Neuronal stem cell (in vitro differentiated cells): ENCODE results near the gene MEG3.

Experiments
- DNase-seq: peaks from one replicate; pipeline ENCODE4 v3.0.0-alpha.2; 2013; ENCODE audit warnings: low spot score
- H2AFZ ChIP-seq: one replicate; pipeline ENCODE4 v1.6.1; 2013; ENCODE audit warnings: mild to moderate bottlenecking, low read length, inconsistent platforms
- H2AK5ac ChIP-seq: 2 replicates; pipeline ENCODE4 v1.6.1; 2013; ENCODE audit warnings: low read depth, mild to moderate bottlenecking, inconsistent platforms, low read length, moderate library complexity, mixed read lengths
- H2BK120ac ChIP-seq: 2 replicates; pipeline ENCODE4 v1.6.1; 2013; ENCODE audit warnings: low read depth, mild to moderate bottlenecking, inconsistent platforms, low read length, moderate library complexity, mixed read lengths
- H2BK12ac ChIP-seq: one replicate; pipeline ENCODE4 v1.6.1; 2013; ENCODE audit warnings: low read length, inconsistent platforms
- H2BK15ac ChIP-seq: 2 replicates; pipeline ENCODE4 v1.6.1; 2013; ENCODE audit warnings: mild to moderate bottlenecking, low read length, inconsistent platforms, mixed read lengths
- H2BK5ac ChIP-seq: one replicate; pipeline ENCODE4 v1.6.1; 2013; ENCODE audit warnings: inconsistent platforms, mild to moderate bottlenecking, low read length, moderate library complexity
- H3K14ac ChIP-seq: one replicate; pipeline ENCODE4 v1.6.1; 2013; ENCODE audit warnings: low read length, inconsistent platforms
- H3K18ac ChIP-seq: 2 replicates; pipeline ENCODE4 v1.6.1; 2013; ENCODE audit warnings: low read length, inconsistent platforms
- H3K23ac ChIP-seq: 2 replicates; pipeline ENCODE4 v1.6.1; 2013; ENCODE audit warnings: low read depth, mild to moderate bottlenecking, mixed read lengths, low read length, inconsistent platforms; ENCODE audit not compliant: poor library complexity
- H3K27ac ChIP-seq: replicated peaks from 3 replicates; pipeline ENCODE4 v1.5.1; 2013; ENCODE audit warnings: low read length, inconsistent platforms
- H3K27me3 ChIP-seq, 3 experiments: 2 replicates each; pipeline ENCODE4 v1.6.1; 2013; ENCODE audit warnings: low read length in 3 of 3, mild to moderate bottlenecking in 2 of 3, inconsistent platforms in 1 of 3, low read depth in 1 of 3, mixed read lengths in 1 of 3, moderate library complexity in 1 of 3; ENCODE audit not compliant: control insufficient read depth in 3 of 3, insufficient read depth in 3 of 3
- H3K36me3 ChIP-seq, 2 donors: replicated peaks in 1 of 2; 2 replicates each; pipeline ENCODE4 v1.6.1; 2013; ENCODE audit warnings: low read length in 2 of 2; ENCODE audit not compliant: control insufficient read depth in 2 of 2, insufficient read depth in 2 of 2
- H3K4ac ChIP-seq: 2 replicates; pipeline ENCODE4 v1.6.1; 2013; ENCODE audit warnings: inconsistent platforms, mild to moderate bottlenecking, low read length, moderate library complexity
- H3K4me1 ChIP-seq, 2 donors: 1 replicate in 1 of 2; 2 replicates in 1 of 2; pipeline ENCODE4 v1.6.1; 2013; ENCODE audit warnings: low read length in 2 of 2, low read depth in 1 of 2; ENCODE audit not compliant: control insufficient read depth in 2 of 2, insufficient read depth in 1 of 2
- H3K4me2 ChIP-seq: one replicate; pipeline ENCODE4 v1.6.1; 2013; ENCODE audit warnings: mild to moderate bottlenecking, low read length, inconsistent platforms; ENCODE audit not compliant: insufficient read depth, poor library complexity, severe bottlenecking
- H3K4me3 ChIP-seq, 2 donors: 2 replicates each; pipeline ENCODE4 v1.5.1; 2013; ENCODE audit warnings: low read length in 2 of 2, mild to moderate bottlenecking in 2 of 2, inconsistent platforms in 1 of 2, moderate library complexity in 1 of 2
- H3K79me1 ChIP-seq: one replicate; pipeline ENCODE4 v1.6.1; 2013; ENCODE audit warnings: low read depth, mild to moderate bottlenecking, inconsistent platforms, low read length, moderate library complexity
- H3K9ac ChIP-seq: one replicate; pipeline ENCODE4 v1.6.1; 2013; ENCODE audit warnings: mild to moderate bottlenecking, low read depth, low read length, inconsistent platforms; ENCODE audit not compliant: poor library complexity
- H3K9me3 ChIP-seq, 2 donors: replicated peaks in 1 of 2; 2 replicates each; pipeline versions ENCODE3 to v1.6.1; 2013; ENCODE audit warnings: low read length in 2 of 2, mild to moderate bottlenecking in 2 of 2, inconsistent platforms in 1 of 2, low read depth in 1 of 2, mixed read lengths in 1 of 2, moderate library complexity in 1 of 2; ENCODE audit not compliant: control insufficient read depth in 2 of 2, insufficient read depth in 1 of 2
- H4K8ac ChIP-seq: one replicate; pipeline ENCODE4 v1.6.1; 2013; ENCODE audit warnings: low read depth, mild to moderate bottlenecking, inconsistent platforms, low read length, moderate library complexity
- H4K91ac ChIP-seq: one replicate; pipeline ENCODE4 v1.6.1; 2013; ENCODE audit warnings: low read length, low read depth, mild to moderate bottlenecking, inconsistent platforms; ENCODE audit not compliant: poor library complexity
- WGBS, 2 donors: extraction: QIAGEN DNeasy Blood & Tissue Kit; methylation state at CpG; one replicate each; pipeline ENCODE4 v1.1.7; 2013; ENCODE audit warnings: missing lambda C conversion rate in 2 of 2, mixed read lengths in 1 of 2; ENCODE audit not compliant: insufficient read length in 2 of 2, insufficient replicate concordance in 1 of 2; ENCODE audit errors: extremely low coverage in 2 of 2; 5-methylcytosine and 5-hydroxymethylcytosine counted together

The MEG3 gene

DNA sequence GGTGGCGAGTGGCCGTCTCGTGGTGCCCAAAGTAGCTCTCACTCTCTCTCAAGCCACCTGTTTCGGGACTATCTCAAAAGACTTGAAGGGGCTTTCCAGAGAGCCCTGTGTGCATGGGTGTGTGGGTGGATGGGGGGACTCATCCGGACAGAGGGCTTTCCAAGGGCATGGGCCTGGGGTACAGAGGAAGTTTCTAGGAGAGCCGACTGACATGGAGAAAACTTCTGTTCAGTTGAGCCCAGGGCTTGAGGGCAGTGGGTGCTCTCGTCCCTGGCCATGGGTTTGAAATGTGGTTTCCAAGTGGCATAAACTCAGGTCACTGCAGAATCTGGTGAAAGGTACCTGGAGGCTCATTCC lies 47.4 kb upstream of the MEG3 start:
- Histone ChIP-seq H3K4me2 (no peak overlapping the region), H2BK15ac (peak overlapping the region; percentile 93), H3K9ac (no peak overlapping the region), H2AK5ac (peak overlapping the region; percentile 97), H2AFZ (no peak overlapping the region), H3K27ac (no peak overlapping the region), H3K23ac (no peak overlapping the region), H3K14ac (no peak overlapping the region), H3K36me3 (no peaks in the 10 kb centered on the region), H3K27me3 (no peaks in the 10 kb centered on the region), H4K8ac (no peak overlapping the region), H3K4ac (no peak overlapping the region), H3K9me3 (no peaks in the 10 kb centered on the region), H4K91ac (peak overlapping the region; percentile 79), H2BK5ac (peak overlapping the region; percentile 58), H3K4me1 (peaks cover 9 to 11% of the 10 kb centered on the region in 2 donors), H2BK12ac (peak overlapping the region; percentile 90), H3K18ac (peak overlapping the region; percentile 67), H3K79me1 (no peaks in the 10 kb centered on the region), H2BK120ac (peak overlapping the region; percentile 58), H3K4me3 (no peak overlapping the region)
- WGBS, 2 donors = no CpG with 5 or more reads among the region's 7 CpGs
- DNase-seq = no peak

DNA sequence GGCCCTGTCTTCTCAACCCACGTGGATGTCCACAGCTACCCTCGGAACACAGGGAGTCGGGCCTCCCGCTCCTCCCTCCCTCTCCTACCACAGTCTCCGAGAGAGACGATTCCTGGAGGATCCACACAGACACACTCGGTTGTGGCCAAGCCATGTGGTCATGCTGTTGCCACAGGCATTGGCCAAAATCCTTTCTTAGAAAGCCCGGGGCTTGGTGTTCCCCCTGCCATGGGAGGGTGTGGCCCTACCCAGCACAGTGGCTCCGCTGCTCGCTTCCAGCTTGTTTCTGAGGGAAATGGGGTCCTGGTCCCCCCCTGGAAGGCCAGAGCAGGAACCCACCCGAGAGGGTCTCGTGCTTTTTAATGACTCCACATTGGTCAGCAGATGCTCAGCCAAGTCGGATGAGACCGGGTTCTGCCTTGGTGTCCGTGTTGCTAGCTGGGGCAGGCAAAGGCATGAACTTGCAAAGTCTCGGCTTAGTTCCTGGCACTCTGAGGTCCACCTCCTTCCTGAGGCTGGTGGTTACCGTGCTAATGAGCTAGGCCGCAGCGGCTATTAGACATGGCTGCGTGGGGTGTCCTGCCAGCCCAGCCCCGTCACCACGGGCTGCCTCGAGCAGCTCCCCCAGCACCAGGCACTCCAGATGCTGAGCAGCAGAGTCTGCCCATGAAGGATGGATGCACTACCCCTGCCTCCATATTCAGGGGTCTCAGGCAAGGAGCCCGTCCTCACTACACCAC lies 46.8 kb upstream of the MEG3 start:
- no peaks in the 10 kb centered on the region for H3K36me3 ChIP-seq
- H4K91ac ChIP-seq = peak overlapping the region; percentile 79
- peak overlapping the region; percentile 75 for H3K23ac ChIP-seq
- H2BK12ac ChIP-seq = peak overlapping the region; percentile 90
- H3K9me3 ChIP-seq = no peaks in the 10 kb centered on the region
- no peaks in the 10 kb centered on the region for H3K27me3 ChIP-seq
- no peak overlapping the region for H3K4me2 ChIP-seq
- H3K4me1 ChIP-seq = peaks cover 9 to 12% of the 10 kb centered on the region in 2 donors
- peak overlapping the region; percentile 12 for H3K14ac ChIP-seq
- H2AK5ac ChIP-seq = peak overlapping the region; percentile 97
- no CpG with 5 or more reads among the region's 24 CpGs for WGBS, 2 donors
- peak overlapping the region; percentile 97 for H2BK120ac ChIP-seq
- peak overlapping the region; percentile 94 for H3K18ac ChIP-seq
- peak overlapping the region; percentile 93 for H2BK15ac ChIP-seq
- no peaks in the 10 kb centered on the region for H3K79me1 ChIP-seq
- DNase-seq = no peak
- H3K9ac ChIP-seq = peak overlapping the region; percentile 21
- peak overlapping the region; percentile 84 for H4K8ac ChIP-seq
- H2AFZ ChIP-seq = no peak overlapping the region
- H3K4me3 ChIP-seq = no peak overlapping the region
- H2BK5ac ChIP-seq = peak overlapping the region; percentile 58
- H3K4ac ChIP-seq = peak overlapping the region; percentile 32
- H3K27ac ChIP-seq = no peak overlapping the region

DNA sequence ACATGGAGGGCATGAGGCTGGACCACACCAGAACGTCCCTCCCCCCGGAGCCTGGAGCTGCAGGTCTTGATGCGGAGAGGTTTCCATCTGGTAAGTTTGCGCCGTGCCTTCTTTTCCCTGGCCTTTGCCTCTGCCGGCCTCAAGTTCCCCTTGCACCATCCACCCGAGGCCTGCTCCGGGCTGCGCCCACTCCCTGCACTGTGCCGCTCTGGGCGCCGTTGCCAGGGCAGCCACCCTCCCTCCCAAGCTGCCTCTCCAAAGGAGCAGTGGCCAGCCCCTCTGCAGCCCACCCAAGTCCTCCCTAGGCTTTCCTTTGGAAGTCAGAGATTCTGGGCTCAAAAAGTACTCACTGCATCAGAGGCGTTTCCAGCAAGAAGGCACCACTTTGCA lies 46.2 kb upstream of the MEG3 start:
- no peak for DNase-seq
- Histone ChIP-seq H2BK120ac (peak overlapping the region; percentile 97), H3K9ac (peak overlapping the region; percentile 21), H3K23ac (peak overlapping the region; percentile 75), H3K4me3 (no peak overlapping the region), H3K79me1 (no peaks in the 10 kb centered on the region), H3K36me3 (no peaks in the 10 kb centered on the region), H2AK5ac (peak overlapping the region; percentile 97), H3K14ac (peak overlapping the region; percentile 12), H2BK12ac (peak overlapping the region; percentile 90), H3K27me3 (no peaks in the 10 kb centered on the region), H2AFZ (no peak overlapping the region), H4K8ac (peak overlapping the region; percentile 84), H3K4me1 (peaks cover 9 to 18% of the 10 kb centered on the region in 2 donors), H2BK15ac (peak overlapping the region; percentile 93), H3K18ac (peak overlapping the region; percentile 94), H3K4me2 (no peak overlapping the region), H2BK5ac (peak overlapping the region; percentile 58), H3K9me3 (no peaks in the 10 kb centered on the region), H3K27ac (no peak overlapping the region), H4K91ac (peak overlapping the region; percentile 79), H3K4ac (peak overlapping the region; percentile 32)
- no CpG with 5 or more reads among the region's 13 CpGs for WGBS, 2 donors

DNA sequence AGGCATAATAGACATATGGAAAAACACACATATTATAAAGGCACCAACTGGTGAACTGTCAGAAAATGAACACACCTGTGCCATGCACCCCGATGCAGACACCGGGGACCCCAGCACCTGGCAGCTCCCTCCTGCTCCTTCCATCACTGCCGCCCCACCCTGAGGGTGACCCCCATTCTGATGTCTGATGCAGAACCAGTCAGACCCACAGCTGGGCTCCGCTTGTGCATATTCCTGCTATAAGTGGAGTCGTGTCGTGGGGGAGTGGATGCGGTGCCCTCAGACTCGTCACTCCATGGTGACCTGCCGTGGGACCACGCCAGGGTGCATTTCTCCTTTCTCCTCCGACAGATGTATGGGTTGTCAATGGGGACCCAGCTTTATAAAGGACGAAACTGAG lies 45.7 kb upstream of the MEG3 start:
- no peak overlapping the region for H3K23ac ChIP-seq
- peak overlapping the region; percentile 70 for H2BK12ac ChIP-seq
- no peaks in the 10 kb centered on the region for H3K79me1 ChIP-seq
- H3K18ac ChIP-seq = peak overlapping the region; percentile 73
- no peak overlapping the region for H3K27ac ChIP-seq
- no peaks in the 10 kb centered on the region for H3K36me3 ChIP-seq
- peak overlapping the region; percentile 57 for H3K4ac ChIP-seq
- peak overlapping the region; percentile 31 for H2AK5ac ChIP-seq
- no CpG with 5 or more reads among the region's 12 CpGs for WGBS, 2 donors
- H4K91ac ChIP-seq = no peak overlapping the region
- H2BK120ac ChIP-seq = peak overlapping the region; percentile 97
- no peak for DNase-seq
- no peak overlapping the region for H4K8ac ChIP-seq
- H3K4me2 ChIP-seq = no peak overlapping the region
- no peak overlapping the region for H3K4me3 ChIP-seq
- H2BK15ac ChIP-seq = peak overlapping the region; percentile 93
- H3K27me3 ChIP-seq = no peaks in the 10 kb centered on the region
- no peak overlapping the region for H2AFZ ChIP-seq
- no peak overlapping the region for H3K9ac ChIP-seq
- H3K14ac ChIP-seq = no peak overlapping the region
- no peaks in the 10 kb centered on the region for H3K9me3 ChIP-seq
- peaks cover 9 to 23% of the 10 kb centered on the region in 2 donors for H3K4me1 ChIP-seq
- H2BK5ac ChIP-seq = peak overlapping the region; percentile 31
